ENCODE measurements around the gene BAHD1.

Gene BAHD1

GRCh38 chr15:40456738-40457137, 16.0 kb downstream of the BAHD1 start:
- H3K27me3 ChIP-seq (replicated peaks; ENCODE audit: control insufficient read depth, insufficient read depth, low read length, poor library complexity, severe bottlenecking): no peaks in the 10 kb centered on the region
- peaks cover 22% of the 10 kb centered on the region for H3K36me3 ChIP-seq (ENCODE audit: control insufficient read depth, insufficient read depth, low read length)
- no peak overlapping the region for H3K27ac ChIP-seq (ENCODE audit: insufficient read depth, low read length, poor library complexity, severe bottlenecking)
- no peak overlapping the region for H3K4me3 ChIP-seq (ENCODE audit: insufficient read depth, low read depth, low read length, poor library complexity, severe bottlenecking)
- no peaks in the 10 kb centered on the region for H3K9me3 ChIP-seq (ENCODE audit: control insufficient read depth, low read length)
- peaks cover 50% of the 10 kb centered on the region for H3K4me1 ChIP-seq (ENCODE audit: control insufficient read depth, insufficient read depth, low read length, poor library complexity, severe bottlenecking)
- DNase-seq: no peak

- Histone ChIP-seq H3K4me3 (ENCODE audit: insufficient read depth, low read depth, low read length, poor library complexity, severe bottlenecking) (no peak overlapping the region), H3K27ac (ENCODE audit: insufficient read depth, low read length, poor library complexity, severe bottlenecking) (no peak overlapping the region), H3K9me3 (ENCODE audit: control insufficient read depth, low read length) (no peaks in the 10 kb centered on the region), H3K27me3 (replicated peaks; ENCODE audit: control insufficient read depth, insufficient read depth, low read length, poor library complexity, severe bottlenecking) (no peaks in the 10 kb centered on the region), H3K4me1 (ENCODE audit: control insufficient read depth, insufficient read depth, low read length, poor library complexity, severe bottlenecking) (peaks cover 31% of the 10 kb centered on the region), H3K36me3 (ENCODE audit: control insufficient read depth, insufficient read depth, low read length) (peaks cover 39% of the 10 kb centered on the region)
- DNase-seq: no peak
These were observed 18.0 kb downstream of the BAHD1 start for GRCh38 chr15:40458495-40459371.

- Histone ChIP-seq H3K27ac (ENCODE audit: insufficient read depth, low read length, poor library complexity, severe bottlenecking) (no peak overlapping the region), H3K4me3 (ENCODE audit: insufficient read depth, low read depth, low read length, poor library complexity, severe bottlenecking) (no peak overlapping the region), H3K4me1 (ENCODE audit: control insufficient read depth, insufficient read depth, low read length, poor library complexity, severe bottlenecking) (peaks cover 25% of the 10 kb centered on the region), H3K27me3 (replicated peaks; ENCODE audit: control insufficient read depth, insufficient read depth, low read length, poor library complexity, severe bottlenecking) (no peaks in the 10 kb centered on the region), H3K9me3 (ENCODE audit: control insufficient read depth, low read length) (no peaks in the 10 kb centered on the region), H3K36me3 (ENCODE audit: control insufficient read depth, insufficient read depth, low read length) (peaks cover 46% of the 10 kb centered on the region)
- DNase-seq: no peak
These were observed 18.8 kb downstream of the BAHD1 start for GRCh38 chr15:40459391-40460015.

DNA sequence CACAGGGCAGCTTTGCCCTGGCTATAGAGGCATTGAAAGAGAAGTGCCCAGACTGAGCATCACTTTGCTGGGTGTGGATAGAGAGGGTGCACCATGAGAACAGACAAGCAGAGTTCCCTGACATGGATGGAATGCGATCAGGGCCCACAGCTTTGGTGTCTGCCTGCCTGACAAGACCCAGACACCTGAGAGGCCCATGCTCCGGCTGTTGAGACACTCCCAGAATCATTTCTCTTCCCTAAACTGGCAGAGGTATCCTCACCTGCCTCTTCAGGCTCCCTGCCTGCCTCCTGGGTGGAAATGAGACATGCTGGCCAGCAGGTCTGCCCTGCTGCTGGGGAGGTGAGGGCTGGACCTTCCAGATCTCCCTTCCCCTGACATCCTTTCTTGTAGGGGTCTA, 19.7 kb downstream of the BAHD1 start:
- H3K27me3 ChIP-seq (replicated peaks; ENCODE audit: control insufficient read depth, insufficient read depth, low read length, poor library complexity, severe bottlenecking): no peaks in the 10 kb centered on the region
- no peak for DNase-seq
- peaks cover 48% of the 10 kb centered on the region for H3K36me3 ChIP-seq (ENCODE audit: control insufficient read depth, insufficient read depth, low read length)
- no peaks in the 10 kb centered on the region for H3K9me3 ChIP-seq (ENCODE audit: control insufficient read depth, low read length)
- H3K27ac ChIP-seq (ENCODE audit: insufficient read depth, low read length, poor library complexity, severe bottlenecking): no peak overlapping the region
- peaks cover 16% of the 10 kb centered on the region for H3K4me1 ChIP-seq (ENCODE audit: control insufficient read depth, insufficient read depth, low read length, poor library complexity, severe bottlenecking)
- H3K4me3 ChIP-seq (ENCODE audit: insufficient read depth, low read depth, low read length, poor library complexity, severe bottlenecking): no peak overlapping the region

GRCh38 chr15:40461958-40462357, 21.2 kb downstream of the BAHD1 start:
- no peaks in the 10 kb centered on the region for H3K27me3 ChIP-seq (replicated peaks; ENCODE audit: control insufficient read depth, insufficient read depth, low read length, poor library complexity, severe bottlenecking)
- no peak overlapping the region for H3K27ac ChIP-seq (ENCODE audit: insufficient read depth, low read length, poor library complexity, severe bottlenecking)
- no peak overlapping the region for H3K4me3 ChIP-seq (ENCODE audit: insufficient read depth, low read depth, low read length, poor library complexity, severe bottlenecking)
- no peak for DNase-seq
- peaks cover under 1% of the 10 kb centered on the region for H3K4me1 ChIP-seq (ENCODE audit: control insufficient read depth, insufficient read depth, low read length, poor library complexity, severe bottlenecking)
- no peaks in the 10 kb centered on the region for H3K9me3 ChIP-seq (ENCODE audit: control insufficient read depth, low read length)
- peaks cover 58% of the 10 kb centered on the region for H3K36me3 ChIP-seq (ENCODE audit: control insufficient read depth, insufficient read depth, low read length)

DNA sequence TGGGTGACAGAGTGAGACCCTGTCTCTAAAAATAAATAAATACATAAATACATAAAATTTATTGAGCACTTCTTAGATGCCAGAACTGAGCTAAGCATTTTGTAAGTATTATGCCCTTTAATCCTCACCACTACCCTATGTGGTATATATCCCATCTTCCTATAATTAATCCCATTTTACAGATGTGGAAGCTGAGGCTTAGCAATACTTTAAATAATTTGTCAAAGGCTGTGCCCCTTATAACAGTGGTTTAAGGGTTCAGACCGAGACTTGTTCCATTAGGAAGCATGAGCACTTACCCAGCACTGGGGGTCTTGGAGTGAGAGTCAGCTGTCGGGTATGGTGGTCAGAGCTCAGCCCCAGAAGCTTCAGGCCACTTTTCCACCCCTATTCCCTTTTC, 22.5 kb downstream of the BAHD1 start:
- no peak overlapping the region for H3K4me3 ChIP-seq (ENCODE audit: insufficient read depth, low read depth, low read length, poor library complexity, severe bottlenecking)
- no peak overlapping the region for H3K27ac ChIP-seq (ENCODE audit: insufficient read depth, low read length, poor library complexity, severe bottlenecking)
- H3K36me3 ChIP-seq (ENCODE audit: control insufficient read depth, insufficient read depth, low read length): peaks cover 58% of the 10 kb centered on the region
- H3K27me3 ChIP-seq (replicated peaks; ENCODE audit: control insufficient read depth, insufficient read depth, low read length, poor library complexity, severe bottlenecking): no peaks in the 10 kb centered on the region
- H3K4me1 ChIP-seq (ENCODE audit: control insufficient read depth, insufficient read depth, low read length, poor library complexity, severe bottlenecking): no peaks in the 10 kb centered on the region
- H3K9me3 ChIP-seq (ENCODE audit: control insufficient read depth, low read length): no peaks in the 10 kb centered on the region
- DNase-seq: no peak

DNA sequence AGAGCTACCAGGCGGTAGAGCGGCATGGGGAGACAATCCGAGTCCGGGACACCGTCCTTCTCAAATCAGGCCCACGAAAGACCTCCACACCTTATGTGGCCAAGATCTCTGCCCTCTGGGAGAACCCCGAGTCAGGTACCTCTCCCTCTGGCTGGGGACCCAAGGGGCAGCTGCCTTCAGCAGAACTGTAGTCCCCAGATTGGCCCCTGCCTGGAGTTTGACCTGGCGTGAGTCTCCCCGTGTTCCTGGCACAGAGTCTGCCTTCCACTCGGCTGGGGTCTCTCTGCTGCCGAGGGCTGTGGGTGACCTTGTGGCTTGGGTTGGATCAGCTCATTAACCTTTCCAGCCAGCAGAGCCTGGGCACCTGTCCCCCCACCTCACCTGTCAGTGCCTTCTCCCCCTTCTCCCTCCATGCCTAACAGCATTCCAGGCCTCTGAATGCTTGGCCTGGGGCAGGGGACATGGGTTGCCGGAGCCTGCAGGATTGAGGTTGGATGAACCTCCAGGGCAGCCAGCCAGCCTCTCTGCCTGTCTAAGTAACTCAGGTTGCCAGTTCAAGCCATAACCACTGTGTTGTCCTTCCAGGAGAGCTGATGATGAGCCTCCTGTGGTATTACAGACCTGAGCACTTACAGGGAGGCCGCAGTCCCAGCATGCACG, 23.3 kb downstream of the BAHD1 start:
- Histone ChIP-seq H3K4me3 (ENCODE audit: insufficient read depth, low read depth, low read length, poor library complexity, severe bottlenecking) (no peak overlapping the region), H3K9me3 (ENCODE audit: control insufficient read depth, low read length) (no peaks in the 10 kb centered on the region), H3K4me1 (ENCODE audit: control insufficient read depth, insufficient read depth, low read length, poor library complexity, severe bottlenecking) (no peaks in the 10 kb centered on the region), H3K36me3 (ENCODE audit: control insufficient read depth, insufficient read depth, low read length) (peaks cover 51% of the 10 kb centered on the region), H3K27ac (ENCODE audit: insufficient read depth, low read length, poor library complexity, severe bottlenecking) (no peak overlapping the region), H3K27me3 (replicated peaks; ENCODE audit: control insufficient read depth, insufficient read depth, low read length, poor library complexity, severe bottlenecking) (no peaks in the 10 kb centered on the region)
- DNase-seq: no peak

GRCh38 chr15:40464595-40465185, 23.9 kb downstream of the BAHD1 start:
- no peaks in the 10 kb centered on the region for H3K4me1 ChIP-seq (ENCODE audit: control insufficient read depth, insufficient read depth, low read length, poor library complexity, severe bottlenecking)
- H3K36me3 ChIP-seq (ENCODE audit: control insufficient read depth, insufficient read depth, low read length): peaks cover 44% of the 10 kb centered on the region
- H3K4me3 ChIP-seq (ENCODE audit: insufficient read depth, low read depth, low read length, poor library complexity, severe bottlenecking): no peak overlapping the region
- no peak overlapping the region for H3K27ac ChIP-seq (ENCODE audit: insufficient read depth, low read length, poor library complexity, severe bottlenecking)
- no peak for DNase-seq
- H3K27me3 ChIP-seq (replicated peaks; ENCODE audit: control insufficient read depth, insufficient read depth, low read length, poor library complexity, severe bottlenecking): no peaks in the 10 kb centered on the region
- no peaks in the 10 kb centered on the region for H3K9me3 ChIP-seq (ENCODE audit: control insufficient read depth, low read length)

- H3K36me3 ChIP-seq (ENCODE audit: control insufficient read depth, insufficient read depth, low read length): peaks cover 35% of the 10 kb centered on the region
- H3K4me3 ChIP-seq (ENCODE audit: insufficient read depth, low read depth, low read length, poor library complexity, severe bottlenecking): no peak overlapping the region
- no peaks in the 10 kb centered on the region for H3K9me3 ChIP-seq (ENCODE audit: control insufficient read depth, low read length)
- no peak for DNase-seq
- H3K27me3 ChIP-seq (replicated peaks; ENCODE audit: control insufficient read depth, insufficient read depth, low read length, poor library complexity, severe bottlenecking): no peaks in the 10 kb centered on the region
- H3K27ac ChIP-seq (ENCODE audit: insufficient read depth, low read length, poor library complexity, severe bottlenecking): no peak overlapping the region
- H3K4me1 ChIP-seq (ENCODE audit: control insufficient read depth, insufficient read depth, low read length, poor library complexity, severe bottlenecking): peaks cover 3% of the 10 kb centered on the region
These were observed 25.2 kb downstream of the BAHD1 start for GRCh38 chr15:40465939-40466338.

Measured in effector memory CD4-positive, alpha-beta T cell (primary cell).